ENCODE measurements around the gene CXCL1. TPM values are rescaled to one million over a fixed set of nuclear protein-coding genes. Genes with fewer than 3 reads are reported as not detected.

Gene CXCL1
- total and polyA plus RNA-seq, 2 of the 13 experiments (the other 11 are each of a cell fraction or from before 2014, with no cell fraction given), result 0.15 TPM; not detected in 1

DNA sequence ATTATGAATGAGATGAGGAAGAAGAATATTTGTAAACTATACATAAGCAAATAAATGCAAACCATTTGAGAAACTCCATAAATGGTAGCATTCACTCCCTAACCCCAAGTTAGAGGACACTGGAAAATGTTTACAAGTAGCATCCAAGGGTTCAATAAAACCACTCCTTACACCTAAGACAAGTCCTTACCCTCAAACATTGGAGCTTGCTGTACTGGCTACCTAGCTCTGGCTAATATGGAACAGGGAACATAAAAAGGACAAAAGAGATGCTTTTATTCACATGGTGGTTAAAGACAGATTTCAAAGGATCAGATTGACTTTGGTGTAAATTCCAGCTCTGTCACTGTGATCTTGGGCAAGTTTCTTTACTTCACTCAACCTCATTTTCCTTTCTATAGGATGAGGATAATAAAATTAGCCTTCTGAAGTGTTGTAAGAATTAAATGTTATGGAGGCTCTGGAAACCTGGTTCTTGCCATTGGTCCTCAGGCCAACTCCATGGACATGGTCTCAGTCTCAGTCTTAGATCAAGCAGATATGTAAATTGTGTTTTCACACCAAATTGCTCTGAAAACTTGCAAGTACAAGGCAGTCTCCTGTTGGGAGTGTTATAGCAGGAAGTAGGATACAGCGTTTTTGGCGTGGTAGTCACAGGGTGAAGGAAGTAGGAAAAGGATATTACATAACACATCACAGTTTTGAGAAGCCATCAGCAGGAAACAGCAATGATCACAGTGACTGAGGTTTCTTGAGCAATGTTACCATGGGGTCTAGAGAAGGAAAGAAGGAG lies 3.3 kb downstream of the CXCL1 start:
- ChIA-PET CTCF (ENCODE audit: low intra/inter-chr PET ratio, low total read pairs) (no interaction called here), POLR2A (no interaction called here)
- Histone ChIP-seq H3K27me3 (ENCODE audit: control insufficient read depth in 1 of 2, insufficient read depth in 2 of 2, low read length in 2 of 2) (peaks cover 0 to 19% of the 10 kb centered on the region in 2 experiments; a peak in 3 of 5 replicates), H3K36me3 (replicated peaks in 1 of 2; ENCODE audit: control insufficient read depth in 1 of 2, insufficient read depth in 2 of 2, low read length in 2 of 2) (no peaks in the 10 kb centered on the region), H3K27ac (ENCODE audit: extremely low read length, insufficient read depth, low read length) (no peak overlapping the region), H3K9ac (ENCODE audit: insufficient read depth, low read depth, low read length) (no peak overlapping the region), H2AFZ (ENCODE audit: low read length) (no peak overlapping the region), H3K4me1 (ENCODE audit: insufficient read depth, low read length) (peaks cover 8% of the 10 kb centered on the region; the same call in 1 of the 2 replicates), H4K20me1 (ENCODE audit: insufficient read depth, low read length) (no peaks in the 10 kb centered on the region), H3K4me2 (ENCODE audit: low read depth, low read length) (no peak overlapping the region), H3K4me3 (replicated peaks in 1 of 3; ENCODE audit: insufficient read depth in 1 of 3, low read depth in 2 of 3, low read length in 3 of 3) (no peak overlapping the region), H3K79me2 (ENCODE audit: insufficient read depth, low read length) (no peaks in the 10 kb centered on the region), H3K9me3 (ENCODE audit: low read length) (no peaks in the 10 kb centered on the region)
- intact Hi-C loops (cut with micrococcal nuclease; ENCODE audit: unreplicated experiment) (no loop called here), in situ Hi-C loops (cut with HindIII; ENCODE audit: extremely low pct_ligation_motif_present, low pct_unique_long_range_greater_than_20kb) (no loop called here)
- FAIRE-seq (no peak), DNase-seq (ENCODE audit: low spot score) (no peak), ATAC-seq (no peak)
- 0% methylated on average over 2 of the region's 2 CpGs for WGBS (ENCODE audit: low lambda C conversion rate)
- BruUV-seq (replicated peaks), result no TSS peak
- TF ChIP-seq ZNF12 (CRISPR knock-in tag; IDR thresholded peaks at IDR 0.05) (no peak), MED1 (CRISPR knock-in tag; IDR thresholded peaks at IDR 0.05) (no peak), HNRNPLL (IDR thresholded peaks at IDR 0.05; ENCODE audit: low read depth, low read length, poor library complexity, severe bottlenecking) (no peak), HDAC6 (IDR thresholded peaks at IDR 0.05; ENCODE audit: low read depth, low read length) (no peak), YY1 (IDR thresholded peaks at IDR 0.05; ENCODE audit: insufficient read depth, insufficient replicate concordance, low read depth, low read length) (no peak), MYNN (CRISPR knock-in tag; IDR thresholded peaks at IDR 0.05; ENCODE audit: low read depth) (no peak), ZNF136 (CRISPR knock-in tag; IDR thresholded peaks at IDR 0.05; ENCODE audit: low read depth) (no peak), SRF (IDR thresholded peaks at IDR 0.05; ENCODE audit: low read depth, low read length) (no peak), FLYWCH1 (CRISPR knock-in tag; IDR thresholded peaks at IDR 0.05) (no peak), NFYC (CRISPR knock-in tag; IDR thresholded peaks at IDR 0.05) (no peak)
- TF ChIP-seq, protein P1, sequence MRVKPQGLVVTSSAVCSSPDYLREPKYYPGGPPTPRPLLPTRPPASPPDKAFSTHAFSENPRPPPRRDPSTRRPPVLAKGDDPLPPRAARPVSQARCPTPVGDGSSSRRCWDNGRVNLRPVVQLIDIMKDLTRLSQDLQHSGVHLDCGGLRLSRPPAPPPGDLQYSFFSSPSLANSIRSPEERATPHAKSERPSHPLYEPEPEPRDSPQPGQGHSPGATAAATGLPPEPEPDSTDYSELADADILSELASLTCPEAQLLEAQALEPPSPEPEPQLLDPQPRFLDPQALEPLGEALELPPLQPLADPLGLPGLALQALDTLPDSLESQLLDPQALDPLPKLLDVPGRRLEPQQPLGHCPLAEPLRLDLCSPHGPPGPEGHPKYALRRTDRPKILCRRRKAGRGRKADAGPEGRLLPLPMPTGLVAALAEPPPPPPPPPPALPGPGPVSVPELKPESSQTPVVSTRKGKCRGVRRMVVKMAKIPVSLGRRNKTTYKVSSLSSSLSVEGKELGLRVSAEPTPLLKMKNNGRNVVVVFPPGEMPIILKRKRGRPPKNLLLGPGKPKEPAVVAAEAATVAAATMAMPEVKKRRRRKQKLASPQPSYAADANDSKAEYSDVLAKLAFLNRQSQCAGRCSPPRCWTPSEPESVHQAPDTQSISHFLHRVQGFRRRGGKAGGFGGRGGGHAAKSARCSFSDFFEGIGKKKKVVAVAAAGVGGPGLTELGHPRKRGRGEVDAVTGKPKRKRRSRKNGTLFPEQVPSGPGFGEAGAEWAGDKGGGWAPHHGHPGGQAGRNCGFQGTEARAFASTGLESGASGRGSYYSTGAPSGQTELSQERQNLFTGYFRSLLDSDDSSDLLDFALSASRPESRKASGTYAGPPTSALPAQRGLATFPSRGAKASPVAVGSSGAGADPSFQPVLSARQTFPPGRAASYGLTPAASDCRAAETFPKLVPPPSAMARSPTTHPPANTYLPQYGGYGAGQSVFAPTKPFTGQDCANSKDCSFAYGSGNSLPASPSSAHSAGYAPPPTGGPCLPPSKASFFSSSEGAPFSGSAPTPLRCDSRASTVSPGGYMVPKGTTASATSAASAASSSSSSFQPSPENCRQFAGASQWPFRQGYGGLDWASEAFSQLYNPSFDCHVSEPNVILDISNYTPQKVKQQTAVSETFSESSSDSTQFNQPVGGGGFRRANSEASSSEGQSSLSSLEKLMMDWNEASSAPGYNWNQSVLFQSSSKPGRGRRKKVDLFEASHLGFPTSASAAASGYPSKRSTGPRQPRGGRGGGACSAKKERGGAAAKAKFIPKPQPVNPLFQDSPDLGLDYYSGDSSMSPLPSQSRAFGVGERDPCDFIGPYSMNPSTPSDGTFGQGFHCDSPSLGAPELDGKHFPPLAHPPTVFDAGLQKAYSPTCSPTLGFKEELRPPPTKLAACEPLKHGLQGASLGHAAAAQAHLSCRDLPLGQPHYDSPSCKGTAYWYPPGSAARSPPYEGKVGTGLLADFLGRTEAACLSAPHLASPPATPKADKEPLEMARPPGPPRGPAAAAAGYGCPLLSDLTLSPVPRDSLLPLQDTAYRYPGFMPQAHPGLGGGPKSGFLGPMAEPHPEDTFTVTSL (CRISPR knock-in tag; IDR thresholded peaks at IDR 0.05; ENCODE audit: borderline replicate concordance), result no peak
- TF ChIP-seq, protein P2, sequence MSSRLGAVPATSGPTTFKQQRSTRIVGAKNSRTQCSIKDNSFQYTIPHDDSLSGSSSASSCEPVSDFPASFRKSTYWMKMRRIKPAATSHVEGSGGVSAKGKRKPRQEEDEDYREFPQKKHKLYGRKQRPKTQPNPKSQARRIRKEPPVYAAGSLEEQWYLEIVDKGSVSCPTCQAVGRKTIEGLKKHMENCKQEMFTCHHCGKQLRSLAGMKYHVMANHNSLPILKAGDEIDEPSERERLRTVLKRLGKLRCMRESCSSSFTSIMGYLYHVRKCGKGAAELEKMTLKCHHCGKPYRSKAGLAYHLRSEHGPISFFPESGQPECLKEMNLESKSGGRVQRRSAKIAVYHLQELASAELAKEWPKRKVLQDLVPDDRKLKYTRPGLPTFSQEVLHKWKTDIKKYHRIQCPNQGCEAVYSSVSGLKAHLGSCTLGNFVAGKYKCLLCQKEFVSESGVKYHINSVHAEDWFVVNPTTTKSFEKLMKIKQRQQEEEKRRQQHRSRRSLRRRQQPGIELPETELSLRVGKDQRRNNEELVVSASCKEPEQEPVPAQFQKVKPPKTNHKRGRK (CRISPR knock-in tag; IDR thresholded peaks at IDR 0.05), result no peak
- TF ChIP-seq, protein P3, sequence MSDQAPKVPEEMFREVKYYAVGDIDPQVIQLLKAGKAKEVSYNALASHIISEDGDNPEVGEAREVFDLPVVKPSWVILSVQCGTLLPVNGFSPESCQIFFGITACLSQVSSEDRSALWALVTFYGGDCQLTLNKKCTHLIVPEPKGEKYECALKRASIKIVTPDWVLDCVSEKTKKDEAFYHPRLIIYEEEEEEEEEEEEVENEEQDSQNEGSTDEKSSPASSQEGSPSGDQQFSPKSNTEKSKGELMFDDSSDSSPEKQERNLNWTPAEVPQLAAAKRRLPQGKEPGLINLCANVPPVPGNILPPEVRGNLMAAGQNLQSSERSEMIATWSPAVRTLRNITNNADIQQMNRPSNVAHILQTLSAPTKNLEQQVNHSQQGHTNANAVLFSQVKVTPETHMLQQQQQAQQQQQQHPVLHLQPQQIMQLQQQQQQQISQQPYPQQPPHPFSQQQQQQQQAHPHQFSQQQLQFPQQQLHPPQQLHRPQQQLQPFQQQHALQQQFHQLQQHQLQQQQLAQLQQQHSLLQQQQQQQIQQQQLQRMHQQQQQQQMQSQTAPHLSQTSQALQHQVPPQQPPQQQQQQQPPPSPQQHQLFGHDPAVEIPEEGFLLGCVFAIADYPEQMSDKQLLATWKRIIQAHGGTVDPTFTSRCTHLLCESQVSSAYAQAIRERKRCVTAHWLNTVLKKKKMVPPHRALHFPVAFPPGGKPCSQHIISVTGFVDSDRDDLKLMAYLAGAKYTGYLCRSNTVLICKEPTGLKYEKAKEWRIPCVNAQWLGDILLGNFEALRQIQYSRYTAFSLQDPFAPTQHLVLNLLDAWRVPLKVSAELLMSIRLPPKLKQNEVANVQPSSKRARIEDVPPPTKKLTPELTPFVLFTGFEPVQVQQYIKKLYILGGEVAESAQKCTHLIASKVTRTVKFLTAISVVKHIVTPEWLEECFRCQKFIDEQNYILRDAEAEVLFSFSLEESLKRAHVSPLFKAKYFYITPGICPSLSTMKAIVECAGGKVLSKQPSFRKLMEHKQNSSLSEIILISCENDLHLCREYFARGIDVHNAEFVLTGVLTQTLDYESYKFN (CRISPR knock-in tag; conservative IDR thresholded peaks at IDR 0.05), result no peak

All from HepG2 (cell line).